ENCODE data around the gene PDZD7.
"Not testable (repeated sequence)": the region's sequence is repeated elsewhere in the genome, so short reads cannot be mapped to it uniquely, and the experiment has no call there.

PDZD7 gene

GRCh38 chr10:100980711-100981110, 50.2 kb downstream of the PDZD7 start:
- DNase-seq: no peak

DNA sequence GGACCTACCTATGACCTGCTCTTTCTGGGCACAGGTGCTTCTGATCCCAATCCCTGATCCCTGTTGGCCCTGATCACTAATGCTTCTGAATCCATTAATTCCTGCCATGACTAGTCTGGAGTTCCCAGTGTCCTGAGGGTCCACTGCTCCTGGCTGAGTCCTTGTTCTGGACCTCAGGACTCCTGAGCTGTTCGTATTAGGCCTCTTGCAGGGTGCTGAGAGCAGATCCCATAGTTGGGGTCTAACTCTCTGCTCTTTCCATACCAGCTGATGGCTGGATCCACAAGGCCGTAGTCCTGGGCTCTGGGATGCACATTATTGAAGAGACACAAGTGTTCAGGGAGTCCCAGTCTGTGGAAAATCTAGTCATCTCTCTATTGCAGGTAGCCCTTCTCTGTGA, 50.6 kb downstream of the PDZD7 start:
- no peak for DNase-seq

- no peak for DNase-seq
Measured at GRCh38 chr10:100979791-100980272, 51.1 kb downstream of the PDZD7 start.

GRCh38 chr10:100978901-100979195, 52.1 kb downstream of the PDZD7 start:
- no peak for DNase-seq

DNA sequence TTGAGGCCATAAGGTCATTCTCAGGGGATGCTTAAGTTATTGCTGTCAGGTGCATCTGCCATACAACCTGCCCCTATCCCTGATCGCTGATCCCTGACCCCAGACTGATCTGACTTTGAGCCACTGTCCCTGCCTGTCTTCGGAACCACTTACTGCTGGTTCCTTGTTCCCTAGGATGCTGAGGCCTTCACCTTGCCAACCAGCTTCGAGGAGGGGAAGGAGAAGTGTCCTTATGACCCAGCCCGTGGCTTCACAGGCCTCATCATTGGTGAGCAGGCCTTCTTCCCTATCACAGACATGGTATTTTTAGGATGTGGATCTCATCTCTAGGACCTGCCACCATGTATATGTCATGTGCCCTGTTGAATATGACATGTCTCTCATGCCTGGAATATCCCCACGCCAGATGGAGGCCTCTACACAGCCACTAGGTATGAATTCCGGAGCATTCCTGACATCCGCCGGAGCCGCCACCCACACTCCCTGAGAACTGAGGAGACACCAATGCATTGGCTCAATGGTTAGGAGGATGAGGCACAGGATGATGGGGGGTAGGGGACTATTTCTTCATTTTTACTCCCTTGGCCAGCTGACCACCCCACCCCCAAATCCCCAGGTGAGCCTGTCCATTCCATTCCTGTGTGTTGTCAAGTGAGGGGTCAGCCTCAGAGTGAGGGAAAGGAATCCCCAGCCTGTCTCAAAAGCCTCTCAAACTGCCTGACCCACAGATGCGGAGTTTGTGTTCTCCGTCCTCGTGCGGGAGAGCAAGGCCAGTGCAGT, 52.6 kb downstream of the PDZD7 start:
- DNase-seq: no peak

DNA sequence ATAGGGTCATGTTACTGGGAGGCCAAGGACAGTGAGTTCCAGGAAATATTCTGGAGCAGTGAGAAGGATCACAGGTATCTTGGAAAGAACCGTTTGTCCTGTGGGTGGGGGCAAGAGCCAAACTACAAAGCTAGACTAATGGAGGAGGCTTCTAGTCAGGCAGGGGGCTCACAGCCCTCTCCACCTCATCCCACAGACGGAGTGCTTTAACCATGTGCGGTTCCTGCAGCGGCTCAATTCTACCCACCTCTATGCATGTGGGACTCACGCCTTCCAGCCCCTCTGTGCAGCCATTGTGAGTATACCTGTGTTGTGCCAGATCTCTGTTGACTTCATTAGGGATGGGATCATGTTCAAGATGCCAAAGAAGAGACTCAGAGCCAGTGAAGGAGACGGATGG, 53.5 kb downstream of the PDZD7 start:
- DNase-seq: no peak

DNA sequence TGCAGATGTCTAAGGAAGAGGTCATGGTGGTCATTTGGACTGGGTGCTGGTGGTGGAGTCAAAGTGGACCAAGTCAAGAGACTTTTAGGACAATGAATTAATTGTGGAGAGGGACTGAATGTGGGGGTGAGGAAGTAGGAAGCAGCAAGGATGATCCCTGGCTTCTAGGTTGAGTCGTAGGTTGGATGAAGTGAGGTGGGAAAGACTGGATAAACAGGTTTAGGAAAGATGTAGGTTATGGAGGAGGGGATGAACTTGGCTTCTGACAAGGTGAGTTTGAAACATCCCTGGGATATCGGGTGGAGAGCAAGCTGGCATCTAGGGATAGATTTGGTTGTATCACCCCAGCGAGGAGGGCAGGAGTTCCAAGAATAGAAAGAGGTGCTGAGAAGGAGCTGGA, 54.0 kb downstream of the PDZD7 start:
- DNase-seq: no peak

GRCh38 chr10:100975397-100975796, 55.5 kb downstream of the PDZD7 start:
- not testable (repeated sequence) for DNase-seq

- DNase-seq: no peak
Measured at GRCh38 chr10:100972904-100973535, 57.9 kb downstream of the PDZD7 start.

- DNase-seq: no peak
Measured at GRCh38 chr10:100972115-100972903, 58.6 kb downstream of the PDZD7 start.

DNA sequence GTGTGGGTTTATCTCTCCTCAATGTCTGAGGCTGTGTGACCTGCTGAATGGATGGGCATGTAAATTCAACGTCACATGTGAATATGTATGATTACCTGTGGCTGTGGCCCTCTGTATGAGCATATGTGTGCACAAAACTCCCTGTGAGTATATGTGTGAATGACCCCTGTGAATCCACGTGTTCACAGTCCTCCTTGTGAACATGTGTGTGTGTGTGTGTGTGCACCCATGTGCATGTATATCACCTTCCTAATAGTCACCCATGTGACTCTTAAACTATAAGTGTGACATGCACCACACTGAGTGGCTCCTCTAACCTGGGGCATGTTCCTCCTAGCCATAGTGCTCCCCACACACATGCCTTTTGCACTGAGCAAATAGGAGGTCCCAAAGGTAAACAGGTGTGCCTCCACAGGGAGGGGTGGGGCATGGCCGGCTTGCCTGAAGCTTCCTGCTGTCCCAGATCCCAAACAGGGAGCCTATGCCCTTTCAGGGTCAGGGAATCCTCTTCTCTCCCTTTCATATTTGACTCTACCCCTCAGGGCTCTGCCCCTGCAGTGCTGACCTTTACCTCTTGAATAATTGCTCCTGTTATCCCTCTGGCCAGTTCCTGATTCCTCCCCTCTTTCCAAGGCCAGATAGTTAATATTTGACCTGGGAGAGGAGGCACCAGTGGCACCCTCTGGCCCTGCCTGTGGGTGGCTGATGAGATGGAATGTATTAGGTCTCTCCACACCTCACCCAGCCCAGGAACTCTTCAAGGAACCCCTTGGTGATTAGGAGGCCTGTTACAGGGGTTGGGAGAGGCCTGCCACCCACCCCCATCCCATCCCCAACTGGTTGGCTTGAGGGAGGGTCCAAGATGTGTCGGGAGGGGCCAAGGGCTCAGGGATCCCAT, 59.8 kb downstream of the PDZD7 start:
- no peak for DNase-seq

- no peak for DNase-seq
Measured at GRCh38 chr10:100970076-100970913, 60.6 kb downstream of the PDZD7 start.

DNA sequence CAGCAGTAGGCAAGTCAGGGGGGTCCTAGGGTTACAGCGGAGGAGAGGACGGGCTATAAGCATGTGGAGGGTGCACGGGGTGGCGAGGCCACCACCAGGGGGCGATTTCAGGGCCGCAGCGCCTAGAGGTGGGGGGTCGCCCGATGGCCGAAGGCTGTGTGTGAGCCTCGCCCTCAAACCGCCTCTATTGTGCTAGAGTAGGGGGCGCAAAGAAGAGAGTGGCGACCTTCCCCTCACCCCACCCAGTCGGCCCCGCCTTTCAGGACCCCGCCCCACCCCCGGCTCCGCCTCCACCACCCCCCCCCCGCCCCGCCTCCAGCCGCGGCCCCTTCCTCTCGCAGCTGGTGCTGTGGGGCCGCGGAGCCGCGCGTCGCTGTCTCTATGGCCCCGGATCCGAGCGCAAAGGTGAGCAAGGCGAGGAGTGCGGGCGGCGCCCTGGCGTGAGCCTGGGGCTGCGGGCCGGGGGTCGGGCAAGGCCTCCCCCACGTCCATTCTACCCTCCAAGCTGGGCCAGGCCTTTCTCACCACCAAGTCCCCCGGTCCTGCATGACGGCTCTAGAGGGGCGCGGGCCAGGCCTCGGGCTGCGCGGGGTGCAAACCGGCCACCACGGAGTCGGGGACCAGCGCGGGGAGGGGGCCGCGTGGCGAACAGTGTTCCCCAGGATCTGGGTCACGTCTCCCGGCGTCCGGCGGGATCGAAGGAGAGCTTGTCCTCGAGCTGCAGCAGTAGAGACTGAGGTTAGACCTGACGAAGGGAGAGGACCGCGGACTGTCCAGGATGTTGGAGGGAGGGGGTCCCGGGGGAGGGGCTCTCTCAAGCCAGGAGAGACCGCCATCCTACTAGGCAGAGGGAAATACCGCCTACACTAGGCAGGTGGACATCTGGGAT, 61.5 kb downstream of the PDZD7 start, which contains the start of gene SEMA4G:
TSS of gene SEMA4G (plus strand) at position 318 of the 889 bp plus-strand sequence. CDS start 3,409 bp downstream, outside the sequence.
- DNase-seq: no peak

DNA sequence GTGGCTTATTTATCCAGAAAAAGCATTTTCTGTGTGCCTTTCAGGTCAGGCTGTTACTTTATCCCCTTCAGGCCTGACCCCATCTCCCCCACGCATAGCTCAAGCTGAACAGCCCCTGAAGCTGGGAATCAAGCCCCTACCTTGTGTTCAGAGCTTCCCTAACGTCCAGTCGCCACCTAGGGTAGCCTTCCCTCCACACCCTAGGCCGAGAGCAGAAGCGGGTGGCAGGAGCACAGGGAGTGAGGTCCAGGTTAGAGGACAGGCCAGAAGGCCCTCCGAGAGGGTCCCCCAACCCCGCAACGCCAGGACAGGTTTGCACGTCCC, 62.1 kb downstream of the PDZD7 start:
- no peak for DNase-seq

- no peak for DNase-seq
Measured at GRCh38 chr10:100968062-100968736, 62.7 kb downstream of the PDZD7 start.

DNA sequence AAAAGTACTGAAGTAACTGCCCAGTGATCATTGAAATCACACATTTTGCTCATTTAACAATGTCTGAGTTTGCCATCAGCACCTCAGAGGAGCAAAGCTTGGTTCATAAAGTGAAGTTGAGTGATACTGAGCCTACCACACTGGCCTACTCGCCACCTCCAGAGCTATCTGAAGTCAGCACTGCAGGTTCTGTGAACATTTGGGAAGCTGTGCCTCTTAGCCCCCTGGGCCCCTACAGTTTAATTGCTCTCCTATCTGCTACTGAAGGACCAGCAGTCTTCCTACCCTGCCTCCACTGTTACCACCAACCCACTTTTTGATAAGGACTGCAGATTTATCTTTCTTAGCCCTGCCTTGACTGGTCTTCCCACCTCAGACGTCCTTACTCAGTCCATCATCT, 63.6 kb downstream of the PDZD7 start:
- no peak for DNase-seq

GRCh38 chr10:100966887-100967286, 64.0 kb downstream of the PDZD7 start:
- no peak for DNase-seq

- no peak for DNase-seq
Measured at GRCh38 chr10:100965820-100966219, 65.1 kb downstream of the PDZD7 start.

- DNase-seq: no peak
Measured at GRCh38 chr10:100963826-100964225, 67.1 kb downstream of the PDZD7 start.
